Kidney (tissue), 14 donors: Measurements from ENCODE around the gene AQP11. TPM values are rescaled to one million over a fixed set of nuclear protein-coding genes. Genes with fewer than 3 reads are reported as not detected.

ENCODE experiments used
- DNase-seq, 5 donors: peaks; one replicate each; pipeline ENCODE4 v3.0.0-alpha.2; 2013 to 2020
- FAIRE-seq: peaks from 2 replicates; lab custom pipeline; 2012; peaks lifted over from hg19 to GRCh38; lab: Jason Lieb, UNC
- H3K27ac ChIP-seq, 2 donors: one replicate each; pipeline ENCODE4 v1.7.0; 2013; ENCODE audit warnings: low read depth in 2 of 2, low read length in 2 of 2, inconsistent platforms in 1 of 2
- H3K27me3 ChIP-seq: one replicate; pipeline ENCODE4 v1.7.1; 2013; ENCODE audit warnings: low read length, inconsistent platforms; ENCODE audit not compliant: control insufficient read depth, insufficient read depth
- H3K36me3 ChIP-seq, 3 donors: one replicate each; pipeline versions ENCODE4 v1.7.0 to v1.7.1; 2013; ENCODE audit warnings: low read length in 3 of 3, control low read depth in 1 of 3, inconsistent platforms in 1 of 3; ENCODE audit not compliant: insufficient read depth in 3 of 3, control insufficient read depth in 2 of 3
- H3K4me1 ChIP-seq, 3 donors: one replicate each; pipeline versions ENCODE4 v1.7.0 to v1.7.1; 2013; ENCODE audit warnings: low read length in 3 of 3, inconsistent platforms in 1 of 3, low read depth in 1 of 3; ENCODE audit not compliant: control insufficient read depth in 2 of 3, insufficient read depth in 2 of 3
- H3K4me3 ChIP-seq, 3 donors: one replicate each; pipeline versions ENCODE4 v1.7.0 to v1.8.1; 2013; ENCODE audit warnings: low read length in 3 of 3, control low read depth in 1 of 3, inconsistent platforms in 1 of 3
- H3K9ac ChIP-seq, 3 donors: one replicate each; pipeline versions ENCODE4 v1.7.0 to v1.7.1; 2013; ENCODE audit warnings: low read length in 3 of 3, control low read depth in 1 of 3, inconsistent platforms in 1 of 3
- H3K9me3 ChIP-seq, 3 donors: one replicate each; pipeline versions ENCODE4 v1.7.0 to v1.7.1; 2013; ENCODE audit warnings: low read length in 3 of 3, control low read depth in 1 of 3, inconsistent platforms in 1 of 3; ENCODE audit not compliant: control insufficient read depth in 2 of 3, insufficient read depth in 1 of 3
- CTCF ChIP-seq: IDR thresholded peaks from 3 replicates; pipeline ENCODE4 v1.5.1; 2012; ENCODE audit warnings: mild to moderate bottlenecking, moderate library complexity, borderline replicate concordance; ENCODE audit not compliant: insufficient read depth; ENCODE audit errors: extremely low read depth
- intact Hi-C: fragments of 100-400 bp; cut with DNase I; formaldehyde crosslinking; loops from one replicate; pipeline ENCODE4 v1.11.1; 2022
- polyA plus RNA-seq: library from polyadenylated mRNA; stranded (reverse); fragments of 350-450 nt; fragmentation: Illumina TruSeq; extraction: RNeasy Lipid Tissue Mini Kit (QIAGEN cat#74804); gene quantifications from one replicate; pipeline ENCODE4 v1.2.3, GENCODE V29; 2014; ENCODE audit warnings: low read depth, low replicate concordance; ENCODE audit not compliant: insufficient read depth
- total RNA-seq: library from RNA; stranded (reverse); fragmentation: NEBNext Ultra II Directional; extraction: Animal tissue kit (Norgen Biotek cat#: 25700); gene quantifications from one replicate; pipeline ENCODE4 v1.2.1, GENCODE V29; 2021
- donor health status: control.
- donor health status: control.
- donor health status: control.
- donor health status: control.
- donor health status: control.
- donor health status: DM: yes; HTN: yes; CAD: no.
- donor health status: Normal renal cell carcinoma (clear cell type).

Gene AQP11
- total and polyA plus RNA-seq, 2 donors from 2014 or later, result 1.4 to 3.8 TPM

DNA sequence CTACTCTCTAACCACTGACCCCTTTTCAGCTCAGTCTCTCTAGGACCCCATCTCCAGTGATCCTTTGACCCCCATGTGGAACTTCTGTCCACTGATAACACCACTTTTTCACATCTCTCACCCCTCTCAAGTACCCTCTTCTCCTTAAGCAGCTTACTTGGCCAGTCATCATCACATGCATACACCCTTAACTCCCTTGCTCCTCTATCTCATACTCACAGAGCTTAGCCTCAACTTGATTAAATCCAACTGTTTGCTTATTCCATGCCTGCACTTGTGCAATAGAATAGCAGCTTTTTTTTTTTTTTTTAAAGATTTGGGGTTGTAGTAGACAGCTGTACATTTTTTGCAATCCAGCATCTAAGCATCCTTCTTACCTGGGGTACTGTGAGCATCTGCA is 22.2 kb downstream of the AQP11 start:
- Histone ChIP-seq H3K4me3 (no peak overlapping the region), H3K4me1 (no peaks in the 10 kb centered on the region), H3K36me3 (peaks cover 6 to 17% (median 8%) of the 10 kb centered on the region in 3 donors), H3K27me3 (no peaks in the 10 kb centered on the region), H3K27ac (no peak overlapping the region), H3K9ac (no peak overlapping the region), H3K9me3 (no peaks in the 10 kb centered on the region)
- FAIRE-seq, result no peak
- TF ChIP-seq CTCF, result no peak
- DNase-seq, result no peak
- intact Hi-C loops, result no loop called here

- Histone ChIP-seq H3K27me3 (no peaks in the 10 kb centered on the region), H3K4me1 (no peaks in the 10 kb centered on the region), H3K9ac (no peak overlapping the region), H3K4me3 (no peak overlapping the region), H3K9me3 (no peaks in the 10 kb centered on the region), H3K36me3 (peaks cover 3 to 9% (median 6%) of the 10 kb centered on the region in 3 donors), H3K27ac (no peak overlapping the region)
- no peak for FAIRE-seq
- no peak for TF ChIP-seq CTCF
- DNase-seq, result no peak
- intact Hi-C loops, result no loop called here
Observed at GRCh38 chr11:77617892-77618291, 28.1 kb downstream of the AQP11 start.

DNA sequence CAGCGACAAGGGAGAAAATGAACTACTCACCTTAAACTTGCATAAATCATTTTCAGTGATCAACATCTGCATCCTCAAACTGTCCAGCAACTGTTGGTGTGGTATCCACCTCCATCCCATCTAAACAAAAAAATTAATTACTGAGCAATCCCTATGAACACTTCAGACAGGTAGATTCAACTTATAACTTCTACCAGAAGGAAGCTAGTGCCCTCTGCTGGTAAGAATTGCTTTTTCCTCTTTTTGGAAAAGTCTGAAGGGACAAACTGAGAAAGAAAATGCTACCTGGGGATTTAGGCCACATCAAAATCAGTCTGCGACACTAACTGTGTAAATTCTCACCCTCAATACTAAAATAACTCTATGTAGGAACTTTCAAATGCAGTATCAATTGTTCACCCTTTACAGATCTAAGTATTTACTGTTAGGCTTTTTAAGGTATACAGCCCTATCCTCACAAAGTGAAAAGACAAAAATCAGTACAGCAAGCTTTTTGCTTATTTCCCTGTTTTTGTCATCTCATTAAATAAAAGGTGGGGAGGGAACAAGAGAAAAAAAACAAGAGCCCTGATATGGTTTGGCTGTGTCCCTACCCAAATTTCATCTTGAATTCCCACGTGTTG is 29.9 kb downstream of the AQP11 start:
- H3K27me3 ChIP-seq, result no peaks in the 10 kb centered on the region
- H3K27ac ChIP-seq, result no peak overlapping the region
- H3K36me3 ChIP-seq, result peaks cover 3 to 18% (median 9%) of the 10 kb centered on the region in 3 donors
- TF ChIP-seq CTCF, result peak; percentile 36
- H3K4me1 ChIP-seq, result no peaks in the 10 kb centered on the region
- intact Hi-C loops, result no loop called here
- DNase-seq, result peak in 2 of 5 donors; percentile 64 to 72
- H3K9ac ChIP-seq, result no peak overlapping the region
- FAIRE-seq, result no peak
- H3K4me3 ChIP-seq, result no peak overlapping the region
- no peaks in the 10 kb centered on the region for H3K9me3 ChIP-seq
